NCI-H748 (cell line): ENCODE data around the gene OCA2.
"Not testable (repeated sequence)": the region's sequence is repeated elsewhere in the genome, so short reads cannot be mapped to it uniquely, and the experiment has no call there.

Source experiments
- DNase-seq: peaks from one replicate; lab custom pipeline; 2025; ENCODE audit not compliant: unreplicated experiment; lab: John Stamatoyannopoulos, UW

The OCA2 gene

DNA sequence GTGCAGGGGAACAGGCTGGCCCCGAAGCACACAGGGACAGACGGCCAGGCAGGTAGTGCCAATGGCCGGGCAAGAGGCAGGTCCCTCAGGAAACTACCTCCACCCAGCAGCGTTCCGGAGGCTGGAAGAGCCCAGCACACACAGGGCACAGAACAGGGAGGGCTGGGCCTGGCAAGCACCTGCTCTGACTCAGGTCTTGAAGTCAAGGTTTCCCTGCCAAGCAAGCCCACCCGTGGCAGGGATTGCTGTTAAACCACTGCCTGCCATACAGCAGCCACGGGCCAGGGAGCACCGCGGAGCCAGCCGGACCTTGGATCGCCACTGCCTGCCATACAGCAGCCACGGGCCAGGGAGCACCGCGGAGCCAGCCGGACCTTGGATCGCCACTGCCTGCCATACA is 22.5 kb upstream of the OCA2 start:
- not testable (repeated sequence) for DNase-seq

DNA sequence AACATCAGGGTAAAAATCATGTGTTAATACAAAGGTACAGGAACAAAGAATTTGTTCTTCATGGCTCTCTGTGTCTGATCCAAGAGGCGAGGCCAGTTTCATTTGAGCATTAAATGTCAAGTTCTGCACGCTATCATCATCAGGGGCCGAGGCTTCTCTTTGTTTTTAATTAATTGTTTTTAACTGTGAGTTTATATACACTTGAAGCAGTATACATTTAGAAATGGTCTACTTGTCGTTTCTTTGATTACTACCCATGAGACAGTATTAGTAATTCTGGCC is 21.2 kb upstream of the OCA2 start:
- no peak for DNase-seq

DNA sequence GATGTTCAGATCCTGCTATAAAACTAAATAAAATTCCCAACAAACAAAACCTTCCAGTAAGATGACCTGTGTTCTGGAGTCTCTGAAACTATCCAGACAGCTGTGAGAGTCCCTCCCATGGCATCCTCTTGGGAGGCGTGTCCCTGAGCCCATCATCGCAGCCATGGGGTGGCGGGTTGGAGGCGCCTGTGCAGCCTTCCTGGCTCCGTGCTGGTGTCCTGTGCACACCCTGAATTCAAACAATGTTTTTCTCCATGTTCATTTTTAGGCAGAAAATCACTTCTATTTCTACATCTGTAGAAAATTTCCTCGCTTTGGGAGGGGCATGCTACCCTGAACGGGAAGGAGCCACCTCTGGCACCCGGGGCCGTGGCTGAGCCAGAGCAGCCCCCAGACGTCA is 19.4 kb upstream of the OCA2 start:
- DNase-seq, result no peak

DNA sequence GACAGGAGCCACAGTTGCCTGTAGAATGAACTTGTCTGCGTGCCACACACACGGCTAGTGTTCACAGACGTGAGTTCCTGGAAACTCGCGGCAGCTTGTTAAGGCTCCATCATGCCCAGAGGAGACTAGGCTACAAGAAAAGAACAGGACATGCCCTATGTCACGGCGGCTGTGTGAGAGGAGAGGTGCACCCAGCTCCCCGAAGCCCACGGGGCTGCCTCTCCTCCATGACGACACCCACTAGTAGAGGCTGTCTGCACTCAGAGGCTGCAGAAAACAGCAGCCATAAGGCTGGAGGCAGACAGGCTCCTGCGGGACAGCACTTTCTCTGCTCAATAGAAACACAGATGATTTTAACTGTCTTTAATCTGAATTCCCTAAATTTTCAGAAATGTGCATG is 19.0 kb upstream of the OCA2 start:
- DNase-seq, result no peak

DNA sequence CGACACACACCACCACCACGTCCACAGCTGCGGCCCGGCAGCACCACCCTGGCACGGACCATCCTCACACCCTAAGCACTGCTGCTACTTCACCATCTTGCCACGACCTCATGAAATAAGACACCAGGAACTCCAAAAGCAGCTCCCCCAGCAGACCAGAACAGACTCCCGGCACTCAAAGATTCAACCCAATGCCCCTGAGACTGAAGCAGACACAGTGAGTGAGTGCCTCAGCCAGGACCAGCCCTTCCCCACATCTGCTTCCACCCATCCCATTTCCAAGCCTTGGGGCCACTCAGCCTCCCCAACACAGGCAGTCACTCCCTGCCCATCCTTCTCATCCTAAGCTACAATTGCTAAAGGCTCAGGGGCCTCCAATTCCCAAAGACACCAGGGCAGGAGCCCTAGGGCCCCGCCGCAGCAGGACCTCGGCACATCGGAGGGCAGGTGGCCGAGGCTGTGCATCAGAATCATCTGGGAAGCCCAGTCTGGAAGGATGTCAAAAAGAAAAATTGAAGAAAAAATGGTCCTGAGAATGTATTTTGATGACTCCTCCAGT is 18.4 kb upstream of the OCA2 start:
- DNase-seq, result no peak

DNA sequence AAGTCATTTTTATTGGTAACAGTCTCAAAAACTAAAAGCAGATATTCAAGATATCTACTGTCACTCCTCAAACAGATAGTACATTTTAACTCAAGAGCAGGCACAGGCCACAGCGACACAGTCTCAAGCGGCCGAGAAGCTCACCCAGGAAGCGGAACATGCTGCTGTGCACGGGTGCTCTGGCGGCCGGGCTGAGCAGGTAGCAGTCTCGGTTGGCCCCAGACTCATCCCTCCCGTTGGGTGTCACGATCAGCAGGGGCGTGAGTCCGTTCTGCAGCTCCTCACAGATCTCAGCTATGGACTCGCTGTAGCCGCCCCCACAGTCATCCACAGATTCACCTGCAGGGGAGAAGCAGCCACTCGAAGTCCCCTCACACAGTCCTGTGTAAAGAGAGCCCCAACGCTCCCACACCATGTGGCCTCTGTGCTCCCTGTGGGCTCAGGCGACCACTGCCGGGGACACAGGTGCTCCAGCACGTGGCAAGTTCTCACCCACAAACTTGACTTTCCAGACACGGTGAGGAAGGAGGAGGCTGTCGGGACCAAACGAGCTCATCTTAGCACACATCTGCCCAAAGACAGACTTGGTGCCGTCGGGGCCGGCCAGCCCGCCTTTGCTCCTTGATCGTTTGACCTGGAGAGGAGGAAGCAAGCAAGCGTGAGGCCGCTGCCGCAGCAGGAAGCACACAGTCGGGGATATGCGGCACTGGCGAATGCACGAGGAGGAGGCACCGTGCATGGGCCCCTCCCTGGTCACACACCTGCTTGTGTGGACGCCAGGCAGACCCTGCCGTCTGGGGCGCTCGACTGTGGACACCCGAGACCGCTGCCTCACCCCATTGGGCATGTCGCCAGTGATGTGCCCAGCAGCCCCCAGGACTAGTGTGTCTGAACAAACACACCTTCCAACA is 17.7 kb upstream of the OCA2 start:
- DNase-seq, result no peak

DNA sequence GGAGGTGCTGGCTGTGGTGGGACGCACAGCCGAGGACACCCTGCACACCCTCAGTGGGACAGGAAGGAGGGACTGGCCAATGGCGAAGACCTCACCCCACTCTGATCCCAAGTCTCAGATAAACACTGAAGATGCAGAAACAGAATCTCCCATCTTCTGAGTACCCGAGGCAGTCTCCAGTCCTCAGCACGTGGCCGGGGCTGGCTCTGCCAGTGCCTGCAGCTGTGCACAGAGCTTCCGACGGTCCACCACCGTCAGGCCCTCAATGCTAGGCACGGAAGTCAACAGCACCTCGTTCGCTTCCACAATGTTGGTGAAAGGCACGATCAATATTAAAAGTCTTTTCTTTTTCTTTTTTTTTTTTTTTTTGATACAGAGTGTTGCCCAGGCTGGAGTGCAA is 16.8 kb upstream of the OCA2 start:
- no peak for DNase-seq

DNA sequence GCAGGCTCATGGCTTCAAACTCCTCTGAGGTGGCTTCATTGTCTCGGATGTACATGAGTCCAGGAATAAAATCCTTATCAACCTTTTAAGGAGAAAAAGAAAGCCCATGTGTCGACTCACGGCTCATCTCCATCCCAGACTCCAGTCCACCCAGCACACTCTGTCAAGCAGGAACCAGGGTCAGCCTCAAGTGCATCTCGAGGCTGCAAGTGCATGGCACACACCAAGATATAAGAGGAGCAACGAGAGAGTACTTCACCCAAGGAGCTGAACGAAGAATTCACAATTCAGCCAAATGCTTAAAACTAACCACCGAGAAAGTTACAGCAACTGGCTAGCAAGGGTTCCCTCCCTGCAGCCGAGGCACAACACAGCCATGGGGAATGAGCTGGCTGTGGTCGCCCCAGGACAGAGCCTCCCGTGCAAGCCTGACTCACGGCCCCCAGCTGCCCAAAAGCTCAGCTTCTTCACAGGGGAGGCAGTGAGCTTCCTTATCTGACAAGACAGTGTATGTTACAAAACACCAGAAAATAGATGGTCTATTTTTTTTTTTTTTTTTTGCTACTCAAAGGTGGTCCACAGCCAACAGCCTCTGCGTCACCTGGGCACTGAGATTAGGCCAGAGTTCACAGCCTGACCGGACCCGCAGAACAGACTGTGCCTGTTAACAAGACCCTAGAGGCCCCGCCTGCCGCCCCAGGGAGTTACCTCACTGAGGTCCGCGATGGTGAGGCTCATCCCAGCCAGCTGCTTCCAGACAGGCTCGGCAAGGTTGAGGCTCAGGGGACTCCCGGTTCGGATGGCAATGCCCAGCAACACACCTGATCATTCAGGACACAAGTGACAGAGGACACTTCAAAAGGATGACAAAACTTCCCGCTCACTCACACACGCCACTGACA is 15.9 kb upstream of the OCA2 start:
- DNase-seq, result no peak

DNA sequence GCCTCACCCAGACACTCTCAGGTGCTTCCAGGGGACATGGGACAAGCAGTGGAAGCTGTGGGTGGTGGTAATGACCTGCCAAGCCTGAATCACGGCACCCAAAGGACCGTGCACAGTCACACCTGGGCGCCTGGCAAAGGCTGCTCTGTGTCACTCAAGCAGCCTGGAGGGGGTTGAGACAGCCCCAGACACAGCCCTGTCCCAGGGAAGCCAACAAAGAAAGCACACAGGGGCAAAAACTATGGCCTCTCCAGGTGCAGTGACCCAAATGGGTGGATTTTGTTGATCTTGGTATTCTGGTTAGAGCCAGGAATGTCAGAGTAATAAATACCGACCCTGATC is 15.0 kb upstream of the OCA2 start:
- no peak for DNase-seq

DNA sequence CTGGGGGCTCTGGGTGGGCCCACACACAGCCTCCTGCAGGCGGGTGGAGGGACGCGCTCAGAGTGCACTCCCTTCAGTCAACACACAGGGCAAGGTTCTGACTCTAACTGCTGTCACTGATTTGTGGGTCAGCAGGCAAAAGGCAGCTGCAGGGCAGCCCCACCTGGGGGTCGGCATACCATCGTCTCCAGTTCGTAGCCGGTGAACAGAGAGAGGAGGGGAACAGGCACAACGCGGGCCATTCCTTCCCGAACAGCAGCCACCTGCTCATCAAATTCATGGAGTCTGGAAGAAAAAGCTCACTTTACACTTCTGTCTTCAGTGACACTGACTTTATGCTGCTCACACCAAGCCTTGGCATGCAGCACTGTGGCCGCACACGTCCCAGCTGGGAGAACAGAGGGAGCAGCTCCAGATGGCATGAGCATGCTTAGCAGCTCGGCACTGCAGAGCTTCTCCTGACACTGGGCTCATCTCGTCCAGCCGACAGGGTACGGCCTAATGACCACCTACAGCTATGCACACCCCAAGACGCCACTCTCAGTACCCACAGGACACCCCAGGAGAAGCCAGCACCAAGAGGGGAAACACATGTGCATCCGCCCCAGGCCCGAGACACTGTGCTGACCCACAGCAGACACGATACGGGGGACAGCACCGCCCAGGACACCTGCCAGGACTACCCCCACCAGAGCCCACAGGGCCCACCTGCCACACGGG is 14.4 kb upstream of the OCA2 start:
- DNase-seq, result no peak

DNA sequence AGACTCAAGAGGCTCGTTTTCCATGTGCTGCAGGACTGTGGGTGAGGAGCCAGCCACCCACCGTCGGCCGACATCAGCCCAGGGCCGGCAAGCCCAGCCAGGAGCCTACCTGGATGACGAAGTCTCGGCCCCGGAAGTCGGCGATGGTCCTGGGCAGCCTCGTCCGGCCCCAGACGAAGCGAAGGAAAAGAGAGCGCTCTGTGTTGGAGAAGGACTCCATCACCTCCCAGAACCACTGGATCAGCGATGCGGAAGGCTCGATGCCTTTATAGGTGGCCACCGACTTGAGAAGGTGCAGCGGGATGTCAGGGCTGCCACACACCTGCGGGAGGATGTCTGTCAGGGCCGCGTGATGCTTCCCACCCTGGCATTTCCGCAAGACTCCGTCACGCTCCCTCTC is 13.8 kb upstream of the OCA2 start:
- DNase-seq, result no peak

DNA sequence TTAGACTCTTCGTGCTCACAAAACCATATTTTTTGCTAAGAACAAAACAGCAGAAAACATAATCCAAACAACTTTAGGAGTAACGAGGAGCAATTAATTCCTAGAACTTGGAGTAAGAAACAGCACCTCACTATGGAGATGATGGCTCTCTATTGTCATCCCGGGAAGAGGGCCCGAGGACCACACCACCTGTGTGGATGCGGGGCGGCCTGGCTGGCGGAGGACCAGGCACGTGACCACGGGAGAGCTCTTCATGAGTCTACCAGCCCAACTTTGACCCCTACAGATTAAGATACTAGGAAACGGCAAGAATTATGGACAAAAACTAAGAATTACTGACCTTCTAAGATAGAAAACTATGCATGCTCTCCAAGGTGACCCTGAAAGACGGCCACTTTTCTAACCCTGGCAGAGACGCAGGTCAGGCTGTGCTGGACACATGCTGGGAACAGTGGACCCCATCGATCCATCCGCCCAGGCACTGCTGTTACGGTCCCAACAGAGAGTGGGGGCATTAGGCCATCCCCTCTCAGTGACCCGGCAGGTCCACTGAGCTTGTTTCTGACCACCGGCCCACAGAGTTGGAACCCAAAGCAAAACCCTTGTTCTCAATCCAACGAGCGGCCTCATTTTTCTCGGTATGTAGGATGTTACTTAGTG is 13.1 kb upstream of the OCA2 start:
- DNase-seq, result no peak

DNA sequence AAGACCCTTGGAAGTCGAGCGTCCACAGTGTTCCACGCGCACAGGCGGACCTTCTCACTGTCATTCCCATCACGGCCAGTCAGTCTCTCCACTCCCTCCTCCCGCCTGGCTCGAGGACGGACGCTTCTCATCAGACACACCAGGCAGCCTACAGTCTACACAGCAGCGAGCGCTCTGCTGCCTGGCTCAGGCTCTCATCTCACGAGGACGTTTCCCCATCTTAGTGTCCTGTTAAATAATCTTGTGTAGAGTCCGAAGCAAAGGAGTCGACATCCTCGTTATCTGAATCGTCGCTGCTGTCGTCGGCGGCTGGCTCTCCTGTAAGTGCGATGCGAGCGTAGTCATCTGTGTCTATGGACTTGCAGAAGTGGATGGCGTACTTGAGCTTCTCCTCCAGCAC is 12.4 kb upstream of the OCA2 start:
- no peak for DNase-seq

DNA sequence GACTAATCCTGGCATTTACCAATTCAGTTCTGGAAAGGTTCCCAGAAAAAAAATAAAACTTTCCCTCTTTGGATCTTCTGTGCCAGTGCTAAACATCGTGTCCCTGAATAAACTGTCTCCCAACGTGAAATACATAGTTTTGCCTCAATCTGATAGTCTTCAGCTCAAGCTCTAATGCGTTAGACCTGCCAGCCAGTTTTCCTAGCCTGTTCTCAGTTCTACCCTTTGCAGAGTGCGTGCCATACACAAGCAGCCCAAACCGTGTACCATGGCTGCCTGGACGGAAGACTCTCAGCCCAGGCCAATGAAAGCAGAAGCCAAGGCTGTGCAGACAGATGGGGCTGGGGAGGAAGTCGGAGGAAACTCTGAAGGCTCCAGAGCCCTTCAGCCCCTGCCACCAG is 11.4 kb upstream of the OCA2 start:
- no peak for DNase-seq

DNA sequence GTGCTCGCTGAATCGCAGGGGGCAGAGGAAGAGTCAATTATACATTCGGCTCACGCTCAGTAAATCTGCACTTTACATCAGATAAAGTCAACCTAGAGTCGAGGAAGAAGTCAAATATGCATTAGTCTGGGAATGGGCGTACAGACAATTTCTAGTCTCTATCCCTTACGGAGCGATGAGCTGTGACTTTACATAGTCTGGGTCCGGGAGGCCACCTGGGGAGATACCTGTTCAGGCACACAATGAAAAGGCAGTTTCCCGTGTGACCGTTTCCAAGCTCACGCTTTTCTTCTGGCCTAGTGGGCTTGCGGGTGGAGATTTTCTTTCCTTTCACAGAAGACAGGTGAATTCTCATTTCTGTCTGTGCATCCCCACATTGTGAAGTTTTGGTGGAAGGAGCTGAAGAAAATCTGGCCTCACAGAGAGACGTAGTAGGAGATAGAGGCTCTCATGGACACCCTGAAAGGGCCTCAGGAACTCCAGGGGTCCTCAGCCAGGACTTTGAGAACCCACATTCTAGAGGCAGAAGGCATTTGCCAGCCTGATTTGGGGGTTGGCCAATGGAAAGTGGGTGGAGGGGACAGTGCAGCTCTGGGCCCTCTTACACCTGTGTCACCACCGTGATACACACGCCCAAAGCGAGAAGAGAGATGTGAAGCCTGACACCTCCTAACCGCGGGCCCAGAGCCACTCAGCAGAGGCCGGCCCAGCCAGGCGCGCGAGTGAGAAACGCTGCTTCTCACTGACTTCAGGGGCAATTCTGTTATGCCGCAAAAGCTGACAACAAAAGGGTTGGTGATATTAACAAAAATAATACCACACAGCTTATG is 10.7 kb upstream of the OCA2 start:
- DNase-seq, result no peak

DNA sequence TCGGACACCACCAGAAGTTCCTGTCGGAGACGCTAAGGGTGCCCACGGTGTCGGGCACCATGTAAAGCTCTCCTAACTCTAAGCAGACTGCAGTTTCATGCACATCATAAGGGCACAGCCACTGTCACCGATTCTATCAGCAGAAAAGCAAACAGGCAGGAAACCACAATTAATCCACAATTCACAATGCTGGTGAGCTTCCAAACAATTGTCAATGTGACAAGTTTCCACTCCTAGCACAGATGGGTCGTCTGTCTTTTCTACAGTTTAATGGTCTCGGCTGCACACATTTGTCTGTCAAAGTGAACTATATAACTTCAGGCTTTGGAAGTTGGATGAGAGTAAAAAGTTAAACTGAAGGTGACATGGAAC is 8.8 kb upstream of the OCA2 start:
- DNase-seq, result no peak

DNA sequence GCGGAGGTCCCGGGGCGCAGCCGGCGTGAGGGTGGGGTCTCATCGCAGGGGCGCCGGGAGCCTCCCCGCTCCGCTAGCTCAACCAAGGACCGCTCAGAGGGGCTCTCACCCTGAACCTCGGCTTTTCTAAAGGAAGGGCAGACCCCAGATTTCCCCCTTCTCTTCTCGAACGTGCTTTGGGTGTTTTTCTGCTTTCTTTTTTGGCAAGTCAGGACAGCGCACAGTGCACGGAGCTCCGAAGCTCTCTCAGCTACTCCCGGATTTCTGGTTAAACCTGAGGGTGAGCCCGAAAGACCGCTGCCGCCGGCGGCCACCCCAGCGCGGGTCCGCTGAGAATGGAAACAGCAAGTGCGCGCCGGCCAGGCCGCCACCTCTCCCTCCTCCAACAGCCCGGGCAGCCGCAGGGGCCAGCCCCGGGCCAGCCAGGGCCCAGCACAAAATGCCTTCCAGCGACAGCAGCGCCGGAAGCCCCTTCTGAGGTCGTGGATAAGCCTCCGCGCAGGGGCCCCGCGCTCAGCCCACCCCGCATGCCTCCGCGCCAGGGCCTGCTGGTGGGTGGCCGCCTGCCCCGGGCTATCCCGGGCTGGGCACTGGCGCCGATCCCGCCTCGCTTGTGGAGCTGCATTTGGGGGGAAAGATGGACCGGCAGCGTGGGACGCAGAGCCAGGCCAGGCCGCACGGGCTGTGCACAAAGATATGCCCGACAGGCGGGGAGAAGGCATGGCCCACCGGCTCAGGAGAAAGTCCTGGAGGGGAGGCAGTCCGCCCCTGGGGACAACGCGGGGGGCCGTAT is 8.2 kb upstream of the OCA2 start:
- DNase-seq, result no peak

DNA sequence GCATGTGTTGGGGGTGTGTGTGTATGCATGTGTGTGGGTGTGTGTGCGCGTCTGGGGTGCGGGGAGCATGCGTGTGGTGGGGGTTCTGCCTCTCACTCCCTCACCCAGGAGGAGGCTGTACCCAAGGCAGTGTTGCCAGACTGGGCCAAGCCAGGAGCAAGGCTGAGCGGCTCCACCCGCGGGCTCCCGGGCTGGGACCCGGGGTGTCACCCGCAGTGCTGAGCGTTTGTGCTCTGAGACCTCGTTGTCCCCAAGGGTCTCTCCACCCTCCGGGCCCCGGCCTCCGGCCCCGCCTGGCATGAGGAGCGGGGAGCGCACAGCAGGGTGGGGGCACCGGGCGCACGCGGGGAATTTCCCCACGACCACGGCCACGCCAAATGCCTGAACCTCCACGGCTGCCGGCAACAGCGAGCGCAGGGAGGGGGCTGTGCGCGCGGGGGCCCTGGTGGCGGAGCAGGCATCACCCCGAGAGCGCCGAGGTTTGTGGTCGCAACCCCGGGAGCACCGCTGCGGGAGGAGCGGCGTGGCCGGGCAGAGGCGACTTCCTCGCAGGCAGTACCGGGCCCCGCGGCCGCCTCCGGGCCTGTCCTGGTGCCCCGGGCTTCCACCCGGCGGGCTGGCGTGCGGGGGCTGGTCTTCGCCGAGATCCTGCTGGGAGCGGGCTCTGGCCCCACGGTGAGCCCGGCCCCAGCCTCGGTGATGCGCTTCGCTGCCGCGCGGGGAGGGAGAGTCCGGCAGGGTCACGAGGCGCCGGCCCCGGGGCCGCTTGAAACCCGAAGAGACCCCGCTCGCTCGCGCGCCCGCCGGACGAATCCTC is 7.4 kb upstream of the OCA2 start:
- DNase-seq, result no peak

DNA sequence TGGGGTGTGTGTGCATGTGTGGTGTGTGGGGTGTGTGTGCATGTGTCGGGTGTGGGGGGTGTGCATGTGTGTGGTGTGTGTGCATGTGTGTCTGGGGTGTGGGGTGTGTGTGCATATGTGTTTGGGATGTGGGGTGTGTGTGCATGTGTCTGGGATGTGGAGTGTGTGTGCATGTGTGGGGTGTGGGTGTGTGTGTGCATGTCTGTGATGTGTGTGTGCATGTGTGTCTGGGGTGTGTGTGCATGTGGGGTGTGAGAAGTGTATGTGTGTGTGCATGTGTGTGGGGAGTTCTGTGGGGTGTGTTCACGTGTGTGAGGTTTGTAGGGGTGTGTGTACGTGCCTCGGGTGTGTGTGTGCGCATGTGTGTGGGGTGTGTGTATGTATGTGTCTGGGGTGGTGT is 6.7 kb upstream of the OCA2 start:
- no peak for DNase-seq
